Inflammatory macrophage (primary cell): ENCODE measurements around the gene SLC25A11.

Experiments
- DNase-seq, 2 donors: peaks; one replicate each; pipeline ENCODE4 v3.0.0-alpha.2; 2020 to 2022
- total RNA-seq, 18 experiments: gene quantifications; one replicate each; lab custom pipeline; 2026; ENCODE audit warnings: mixed read lengths in 6 of 18, inconsistent platforms in 2 of 18; lab: John Stamatoyannopoulos, UW

Gene SLC25A11, protein sequence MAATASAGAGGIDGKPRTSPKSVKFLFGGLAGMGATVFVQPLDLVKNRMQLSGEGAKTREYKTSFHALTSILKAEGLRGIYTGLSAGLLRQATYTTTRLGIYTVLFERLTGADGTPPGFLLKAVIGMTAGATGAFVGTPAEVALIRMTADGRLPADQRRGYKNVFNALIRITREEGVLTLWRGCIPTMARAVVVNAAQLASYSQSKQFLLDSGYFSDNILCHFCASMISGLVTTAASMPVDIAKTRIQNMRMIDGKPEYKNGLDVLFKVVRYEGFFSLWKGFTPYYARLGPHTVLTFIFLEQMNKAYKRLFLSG
- total RNA-seq = 35.2 to 124 (median 75.5) reads per million in 18 experiments

DNA sequence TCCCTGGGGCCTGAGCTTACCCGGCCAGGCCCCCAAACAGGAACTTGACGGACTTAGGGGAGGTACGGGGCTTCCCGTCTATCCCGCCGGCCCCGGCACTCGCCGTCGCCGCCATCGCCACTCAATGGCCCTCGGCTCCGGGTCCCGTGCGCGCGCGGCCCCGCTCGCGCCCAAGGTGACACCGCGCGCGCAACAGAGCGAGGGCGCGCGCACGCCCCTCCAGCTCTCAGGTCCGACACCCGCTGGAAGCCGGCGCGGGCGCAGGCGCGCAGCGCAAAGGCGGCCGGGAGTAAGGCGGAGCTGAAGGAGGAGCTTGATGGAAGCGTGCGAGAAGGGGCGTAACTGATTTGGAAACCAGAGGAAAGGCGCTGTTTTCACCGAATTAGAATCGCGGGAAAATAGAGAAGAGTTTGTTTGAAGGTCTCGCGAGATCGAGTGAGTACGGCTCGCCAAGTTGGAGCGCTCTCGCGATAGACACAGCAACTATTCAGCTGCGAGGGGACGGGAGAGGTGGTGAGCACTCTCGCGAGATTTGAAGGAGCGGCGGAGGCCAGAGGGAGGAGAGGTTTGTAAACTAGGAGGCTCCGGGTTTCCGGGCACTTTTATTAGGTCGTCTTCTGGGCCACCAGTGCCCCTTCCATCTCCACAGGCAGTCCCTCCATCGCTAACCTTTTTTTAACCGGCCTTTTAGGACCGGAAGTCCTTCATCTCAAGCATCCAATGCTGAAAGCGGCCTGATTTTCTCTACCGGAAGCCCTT lies at the start of gene SLC25A11, which contains the start of gene RNF167:
SLC25A11 (minus strand) TSS at position 251 of the 759 bp plus-strand sequence; CDS start at position 115, 136 bp downstream.
RNF167 (plus strand) TSS at position 473 of the 759 bp plus-strand sequence. CDS start 642 bp downstream, outside the sequence.
- peak; percentile 99 to 100 for DNase-seq

DNA sequence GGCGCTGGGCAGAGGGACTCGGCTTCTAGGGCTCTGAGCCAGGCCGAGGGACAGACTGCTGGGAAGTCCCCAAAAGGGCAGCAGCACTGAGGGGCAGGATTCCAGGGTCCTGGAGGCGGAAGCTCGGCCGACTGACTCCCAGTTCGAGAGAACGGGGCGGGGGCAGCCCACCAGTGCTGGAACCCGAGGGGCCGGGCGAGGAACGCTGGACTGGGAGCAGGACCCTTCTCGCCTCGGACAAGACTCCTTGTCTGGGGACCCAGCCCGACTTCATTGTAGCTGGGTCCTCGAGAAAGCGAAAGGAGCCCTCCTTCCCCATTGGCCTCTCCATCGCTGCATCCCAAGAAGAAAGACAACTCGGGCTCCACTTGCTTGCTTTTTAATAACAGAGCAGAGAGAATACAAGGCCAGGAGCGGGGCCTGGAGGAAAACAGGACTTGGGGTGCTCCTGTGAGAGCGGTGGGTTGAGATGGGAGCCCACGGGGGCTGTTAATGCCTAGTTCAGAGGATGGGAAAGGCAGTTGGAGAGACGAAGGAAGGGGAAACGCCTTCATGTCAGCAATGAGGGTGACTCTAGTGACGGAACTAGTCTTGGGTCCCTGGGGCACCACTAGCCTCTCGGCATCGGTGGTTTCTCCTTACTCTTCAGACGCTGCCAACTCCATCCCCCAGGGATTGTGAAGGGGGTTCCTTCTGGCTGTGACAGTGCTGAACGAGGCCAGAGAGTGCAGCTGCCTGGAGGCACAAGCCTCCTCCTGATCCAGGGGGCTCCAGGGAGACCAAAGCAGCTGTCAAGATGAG lies 48.1 kb upstream of the SLC25A11 start:
- DNase-seq = peak in 1 of 2 donors; percentile 44

DNA sequence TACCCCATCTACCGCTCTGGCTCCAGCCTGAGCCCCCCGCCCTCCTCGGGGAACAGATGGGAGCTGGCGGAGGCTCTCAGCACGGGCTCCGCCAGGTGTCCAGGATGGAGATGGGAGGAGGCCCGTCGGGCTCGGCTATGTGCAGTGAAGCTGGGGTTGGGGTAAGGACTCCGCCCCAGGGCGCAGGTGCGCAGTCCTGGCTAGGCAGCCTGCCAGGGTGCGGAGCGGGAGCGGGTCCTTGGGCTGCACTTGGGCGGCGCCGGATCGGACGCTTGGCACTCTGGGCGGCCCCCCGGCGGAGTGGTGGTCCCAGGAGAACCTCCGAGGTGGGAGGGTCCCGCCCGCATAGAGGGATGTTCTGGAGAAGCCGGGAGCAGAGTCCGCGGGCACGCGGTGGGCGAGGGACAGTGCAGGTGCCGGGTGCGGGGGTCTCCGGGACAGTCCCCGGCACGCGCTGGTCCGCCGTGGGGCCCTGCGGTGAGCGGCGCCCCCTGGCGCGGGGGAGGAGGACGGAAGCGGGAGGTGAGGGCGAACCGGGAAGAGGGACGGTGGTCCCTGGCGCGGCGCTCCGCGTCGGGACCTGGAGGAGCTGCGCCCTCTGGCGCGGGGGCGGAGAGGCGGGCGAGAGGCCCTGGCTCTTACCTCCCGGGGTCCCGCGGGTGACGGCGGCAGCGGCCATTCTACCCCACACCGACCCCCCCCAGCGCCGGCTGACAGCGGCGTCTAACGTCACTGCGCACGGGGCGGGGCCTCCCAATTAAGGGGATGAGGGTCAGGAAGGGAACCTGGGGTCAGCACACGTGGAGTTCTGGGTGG lies 47.3 kb upstream of the SLC25A11 start, which contains the start of gene CAMTA2:
CAMTA2 (minus strand) TSS at position 725 of the 816 bp plus-strand sequence. CDS start 1,453 bp downstream, outside the sequence.
- peak; percentile 79 to 81 for DNase-seq

DNA sequence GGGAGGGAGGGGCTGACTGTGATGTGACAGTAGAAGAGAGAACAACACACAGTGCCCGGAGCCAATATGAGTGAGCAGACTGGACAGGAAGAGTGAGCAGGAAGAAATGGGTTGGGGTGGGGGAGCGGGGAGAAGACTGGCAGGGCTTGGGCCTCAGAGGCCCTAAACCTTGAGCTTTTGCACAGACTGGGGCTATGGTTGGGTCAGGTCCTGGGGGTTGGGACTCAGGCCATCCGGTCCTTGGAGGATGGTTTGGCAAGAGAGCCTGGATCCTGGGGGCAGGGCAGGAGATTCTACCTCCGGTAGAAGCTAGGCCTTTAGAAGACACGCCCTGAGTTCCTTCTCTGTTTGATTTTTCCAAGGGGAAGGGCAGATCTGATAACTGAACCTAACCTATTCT lies 46.6 kb upstream of the SLC25A11 start:
- peak in 1 of 2 donors; percentile 24 for DNase-seq

DNA sequence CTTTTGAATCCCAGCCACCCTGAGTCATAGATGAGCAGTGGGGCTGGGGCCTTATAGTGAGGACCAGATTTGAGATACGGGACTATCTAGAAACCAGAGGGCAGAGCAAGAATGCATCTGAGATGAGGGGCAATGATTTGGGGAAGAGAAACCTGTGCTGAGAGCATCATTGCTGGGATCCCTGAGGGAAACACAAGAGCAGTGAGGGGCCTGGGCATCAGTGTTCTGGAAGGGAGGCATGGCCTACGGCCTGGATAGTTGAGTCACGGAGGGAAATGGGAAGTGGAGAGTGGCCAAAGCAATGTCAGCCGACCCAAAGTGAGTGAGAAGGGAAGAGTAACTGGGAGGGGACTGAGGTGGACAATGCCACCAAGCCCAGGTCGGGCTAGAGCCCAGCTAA lies 42.5 kb upstream of the SLC25A11 start:
- peak in 1 of 2 donors; percentile 24 for DNase-seq

DNA sequence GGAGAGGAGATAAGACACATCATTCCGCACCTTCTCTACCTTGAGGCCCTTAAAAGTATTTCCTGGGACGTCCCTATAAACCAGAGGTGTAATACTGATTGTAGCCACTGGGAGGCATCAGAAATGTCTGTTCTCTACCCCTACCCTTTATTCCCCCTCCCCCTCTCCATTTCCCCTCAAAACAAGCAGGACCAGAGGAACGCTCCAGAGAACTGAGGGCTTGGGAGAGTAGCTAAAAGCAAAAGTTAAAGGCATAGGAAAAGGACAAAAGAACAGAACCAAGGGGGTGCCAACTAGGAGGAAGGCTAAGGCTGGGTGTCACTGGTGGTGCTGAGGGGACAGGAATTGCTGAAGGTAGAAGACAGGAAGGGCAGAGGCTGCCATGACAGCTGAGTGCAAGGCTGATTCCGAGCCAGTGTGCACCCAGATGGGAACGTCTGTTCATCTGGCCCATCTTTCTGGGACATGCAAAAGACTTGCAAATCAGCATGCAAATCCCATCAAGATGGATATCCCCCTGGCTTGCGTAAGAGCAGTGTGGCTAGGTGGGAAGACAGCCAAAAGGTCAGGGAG lies 40.9 kb upstream of the SLC25A11 start:
- DNase-seq = peak; percentile 38 to 39

DNA sequence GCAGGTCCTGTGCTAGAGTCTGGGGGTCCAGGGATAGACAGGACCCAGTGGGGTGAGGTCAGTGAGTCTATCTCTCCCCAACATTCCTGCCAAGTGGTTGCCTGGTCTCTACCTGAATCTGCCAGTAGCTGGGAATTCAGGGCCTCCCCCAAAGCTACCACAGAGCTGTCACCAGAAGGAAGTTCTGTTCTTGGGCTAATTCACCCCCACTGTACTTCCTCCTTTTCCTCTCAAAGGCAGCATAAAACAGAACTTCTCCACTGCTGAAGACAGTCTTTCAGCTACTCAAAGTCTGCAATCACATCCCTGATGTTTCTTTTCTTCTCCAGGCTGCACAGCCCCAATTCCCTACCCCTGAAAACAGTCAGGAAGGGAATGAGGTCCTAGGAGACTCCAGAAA lies 38.9 kb upstream of the SLC25A11 start:
- DNase-seq = peak; percentile 75 to 76

DNA sequence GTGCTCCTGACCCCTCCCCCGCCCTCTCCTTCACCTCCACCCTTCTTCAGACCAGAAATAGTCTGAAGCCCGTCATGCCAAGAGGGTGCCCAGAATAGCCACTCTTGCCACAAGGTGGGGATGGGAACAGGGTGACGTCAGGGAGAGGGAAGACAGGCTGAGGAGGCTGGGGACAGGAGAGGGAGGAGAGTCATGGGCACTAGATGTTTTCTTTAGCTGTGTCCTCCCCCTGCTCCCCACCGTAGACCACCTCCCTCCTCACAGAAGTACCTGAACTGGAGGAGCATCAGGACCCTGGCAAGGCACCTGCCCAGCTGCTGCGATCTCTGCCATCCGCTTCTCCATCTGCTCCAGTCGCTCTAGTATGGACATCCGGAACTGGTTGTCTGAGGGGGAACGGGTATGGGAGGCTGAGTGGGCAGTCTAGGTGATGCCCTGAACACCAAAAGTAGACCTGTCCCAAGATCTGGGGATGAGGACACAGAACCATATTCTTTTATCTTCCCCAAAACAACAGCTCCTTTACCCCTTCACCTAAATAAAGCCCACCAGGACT lies 34.3 kb upstream of the SLC25A11 start:
- no peak for DNase-seq

DNA sequence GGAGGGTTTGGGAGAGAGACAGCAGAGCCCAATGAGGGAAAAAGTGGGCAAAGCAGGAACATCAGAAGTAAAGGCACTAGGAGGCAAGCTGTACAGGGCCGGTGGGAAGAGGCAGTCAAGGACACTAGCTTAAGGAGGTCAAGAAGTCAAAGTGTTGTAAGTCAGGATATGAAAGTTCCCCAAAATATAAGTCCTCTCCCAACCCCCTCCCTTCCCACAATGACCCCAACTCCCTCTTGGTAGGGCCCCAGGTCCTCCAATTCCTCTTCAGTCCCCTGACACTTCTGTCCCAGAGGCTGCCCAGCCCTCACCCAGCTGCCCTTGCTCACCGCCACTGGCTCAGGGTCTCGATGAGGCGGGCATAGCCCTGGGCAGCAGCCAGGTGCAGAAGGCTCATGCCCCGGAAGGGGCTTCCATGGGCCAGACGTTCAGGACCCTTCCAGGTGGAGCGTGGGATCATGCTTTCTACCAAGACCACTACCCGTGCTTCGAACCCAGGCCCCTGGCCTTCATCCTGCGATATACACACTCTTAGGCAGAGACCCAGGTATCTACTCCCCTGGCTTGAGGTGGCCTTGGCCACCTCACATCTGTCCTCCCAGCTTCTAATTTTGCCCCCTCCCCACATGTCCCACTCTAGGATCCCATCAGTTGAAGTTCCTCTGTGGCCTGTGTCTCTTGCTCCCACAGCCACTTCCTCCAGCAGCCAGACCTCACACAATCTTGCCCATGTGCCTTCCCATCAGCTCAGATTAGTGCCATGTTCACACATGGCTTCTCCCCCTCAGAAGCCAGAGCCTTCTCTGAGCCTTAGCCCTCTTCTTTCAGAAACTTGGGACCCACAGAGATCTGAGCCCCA lies 33.6 kb upstream of the SLC25A11 start:
- DNase-seq = peak; percentile 47 to 64

DNA sequence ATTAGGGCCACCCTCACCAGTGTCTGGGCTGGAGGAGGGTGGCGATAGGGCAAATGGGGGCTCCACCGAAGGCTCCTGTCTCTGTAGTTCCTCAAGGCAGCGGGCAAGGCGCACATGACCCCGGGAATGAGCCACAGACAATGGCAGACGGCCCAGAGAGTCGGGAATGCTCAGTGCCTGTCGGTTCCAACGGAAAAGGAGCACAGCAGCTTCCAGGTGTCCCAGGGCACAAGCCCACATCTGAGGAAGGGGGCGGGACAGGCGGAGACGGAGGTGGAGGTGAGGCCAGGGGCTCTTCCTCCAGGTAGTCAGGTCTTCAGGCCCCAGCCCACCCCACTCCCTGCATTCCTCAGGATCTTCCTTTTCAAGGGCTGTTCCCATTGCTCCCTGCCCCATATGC lies 32.9 kb upstream of the SLC25A11 start:
- no peak for DNase-seq

DNA sequence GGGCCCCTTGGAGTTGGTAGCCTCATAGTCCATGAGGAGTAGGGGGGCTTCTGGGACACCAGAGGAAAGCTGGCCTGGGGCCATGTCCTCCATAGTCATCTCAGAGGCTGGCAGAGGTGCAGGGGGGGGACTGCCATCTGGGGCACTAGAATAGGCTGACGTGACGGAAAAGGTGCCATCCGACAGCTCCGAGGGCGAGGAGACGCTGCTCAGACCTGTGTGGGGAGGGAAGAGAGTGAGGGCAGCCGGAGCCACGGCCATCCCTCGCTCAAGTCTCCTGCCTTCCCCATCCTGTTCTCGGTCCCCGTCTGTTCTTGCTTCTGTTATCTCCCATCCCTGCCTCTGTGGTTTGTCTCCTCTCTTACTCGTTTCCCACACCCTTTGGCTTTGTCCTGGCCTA lies 32.5 kb upstream of the SLC25A11 start:
- DNase-seq = no peak

DNA sequence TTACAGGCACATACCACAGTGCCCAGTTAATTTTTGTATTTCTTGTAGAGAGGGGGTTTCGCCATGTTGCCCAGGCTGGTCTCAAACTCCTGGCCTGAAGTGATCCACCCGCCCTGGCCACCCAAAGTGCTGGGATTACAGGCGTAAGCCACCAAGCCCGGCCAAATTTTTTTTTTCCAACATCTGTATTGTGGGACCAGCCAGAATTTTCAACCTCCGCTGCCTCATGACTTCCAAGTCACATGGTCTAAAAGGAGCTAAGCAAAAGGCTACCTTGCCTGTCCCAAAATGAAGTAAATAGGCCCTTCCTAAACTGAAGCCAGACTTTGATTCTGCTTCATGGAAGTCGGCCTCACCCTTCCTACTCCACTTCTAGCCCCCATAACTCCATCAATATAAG lies 32.0 kb upstream of the SLC25A11 start:
- no peak for DNase-seq

DNA sequence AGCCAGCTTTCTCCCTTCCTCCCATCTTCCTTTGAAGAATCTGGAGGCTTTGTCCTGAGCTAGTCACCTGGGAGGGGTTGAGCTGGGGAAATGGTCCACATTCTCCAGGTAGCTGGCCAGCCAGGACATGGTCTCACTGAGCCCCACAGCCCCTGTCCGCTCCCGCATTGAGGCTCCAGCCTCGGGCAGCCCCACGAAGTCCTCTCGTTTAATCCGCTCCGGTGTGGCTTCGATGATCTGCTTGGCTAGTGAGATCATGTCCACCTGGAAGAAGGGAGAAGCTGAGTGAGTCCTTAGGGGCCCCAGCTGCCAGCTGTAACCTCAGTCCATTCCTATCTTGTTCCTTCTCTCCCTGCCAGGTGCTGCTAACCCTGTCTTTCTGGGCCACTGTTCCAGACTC lies 30.4 kb upstream of the SLC25A11 start:
- DNase-seq = no peak

DNA sequence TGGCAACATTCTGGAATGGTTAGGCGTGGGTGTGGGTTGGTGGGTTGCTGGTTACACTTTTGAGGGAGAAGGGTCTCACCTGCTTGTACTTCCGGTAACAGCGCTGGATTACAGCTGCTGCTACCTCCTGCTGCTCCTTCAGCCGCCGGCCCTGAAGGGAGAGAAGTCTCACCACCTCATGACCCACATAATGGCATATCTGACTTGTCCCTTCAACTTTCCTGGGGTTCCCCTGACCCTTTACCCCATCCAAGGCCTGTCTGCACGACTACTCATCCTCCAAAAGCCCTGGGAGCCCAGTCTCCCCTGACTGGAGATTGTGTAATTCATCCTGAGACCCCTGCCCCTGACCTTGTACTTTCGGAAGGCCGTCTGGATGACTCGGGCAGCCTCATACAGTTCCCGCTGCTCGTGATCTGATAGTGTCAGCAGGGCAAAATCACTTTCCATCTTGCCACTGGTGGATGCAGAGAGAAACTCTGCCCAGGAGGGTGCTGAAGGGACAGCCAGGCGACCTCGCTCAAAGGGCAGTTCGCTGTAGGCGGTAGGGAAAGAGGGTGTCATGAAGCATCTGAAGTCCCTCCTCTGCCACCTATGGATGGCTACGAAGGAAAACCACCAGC lies 29.8 kb upstream of the SLC25A11 start:
- DNase-seq = no peak

DNA sequence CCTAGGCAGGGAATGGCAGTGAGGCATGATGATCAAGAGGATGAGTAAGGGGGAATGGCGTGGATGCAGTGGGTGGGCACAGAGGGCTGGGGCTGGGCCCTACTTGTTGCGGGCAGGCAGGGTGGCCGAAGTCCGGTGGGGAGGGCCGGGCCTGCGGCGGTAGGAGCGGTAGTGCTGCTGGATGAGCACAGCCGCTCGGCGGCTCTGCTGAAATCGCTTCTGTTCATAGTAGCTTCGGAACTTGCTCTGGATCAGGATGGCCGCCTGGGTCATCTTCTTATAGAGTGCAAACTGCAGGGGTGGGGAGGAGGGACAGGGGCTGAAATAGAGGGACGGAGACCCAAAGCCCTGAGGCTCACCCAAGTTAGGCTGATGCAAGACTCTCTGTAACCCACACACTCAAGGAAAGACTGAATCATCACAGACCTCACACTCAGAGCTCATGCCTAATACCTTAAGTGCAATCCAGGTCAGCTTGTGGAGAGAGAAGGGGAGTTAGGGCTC lies 29.3 kb upstream of the SLC25A11 start:
- DNase-seq = peak; percentile 45 to 70

DNA sequence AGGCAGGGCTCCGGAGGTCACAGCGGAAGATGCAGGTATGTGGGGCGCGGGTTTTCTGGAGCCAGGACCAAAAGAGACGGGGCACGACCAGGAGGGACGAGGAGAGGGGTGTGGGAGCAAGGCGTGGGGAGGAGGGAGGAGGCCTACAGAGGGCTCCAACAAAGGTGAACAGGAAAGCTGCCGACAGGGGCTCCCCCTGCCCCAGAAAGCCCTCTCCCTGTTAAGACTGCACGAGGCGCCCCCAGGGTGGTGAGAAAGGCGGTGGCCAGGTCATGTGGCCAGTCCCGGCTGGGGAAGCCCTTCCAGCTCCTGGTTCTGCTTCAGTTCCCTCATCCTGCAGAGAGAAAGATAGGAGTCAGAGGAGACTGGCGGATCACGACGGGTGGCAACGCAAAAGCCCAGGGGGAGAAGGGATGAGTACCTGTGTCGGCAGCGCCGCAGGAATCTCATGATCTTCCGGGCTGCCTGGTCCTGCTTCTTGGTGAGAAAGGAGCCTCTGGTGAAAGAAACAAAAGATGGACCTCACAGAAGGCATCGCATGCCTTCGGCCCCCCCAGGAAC lies 28.7 kb upstream of the SLC25A11 start:
- DNase-seq = peak in 1 of 2 donors; percentile 50

DNA sequence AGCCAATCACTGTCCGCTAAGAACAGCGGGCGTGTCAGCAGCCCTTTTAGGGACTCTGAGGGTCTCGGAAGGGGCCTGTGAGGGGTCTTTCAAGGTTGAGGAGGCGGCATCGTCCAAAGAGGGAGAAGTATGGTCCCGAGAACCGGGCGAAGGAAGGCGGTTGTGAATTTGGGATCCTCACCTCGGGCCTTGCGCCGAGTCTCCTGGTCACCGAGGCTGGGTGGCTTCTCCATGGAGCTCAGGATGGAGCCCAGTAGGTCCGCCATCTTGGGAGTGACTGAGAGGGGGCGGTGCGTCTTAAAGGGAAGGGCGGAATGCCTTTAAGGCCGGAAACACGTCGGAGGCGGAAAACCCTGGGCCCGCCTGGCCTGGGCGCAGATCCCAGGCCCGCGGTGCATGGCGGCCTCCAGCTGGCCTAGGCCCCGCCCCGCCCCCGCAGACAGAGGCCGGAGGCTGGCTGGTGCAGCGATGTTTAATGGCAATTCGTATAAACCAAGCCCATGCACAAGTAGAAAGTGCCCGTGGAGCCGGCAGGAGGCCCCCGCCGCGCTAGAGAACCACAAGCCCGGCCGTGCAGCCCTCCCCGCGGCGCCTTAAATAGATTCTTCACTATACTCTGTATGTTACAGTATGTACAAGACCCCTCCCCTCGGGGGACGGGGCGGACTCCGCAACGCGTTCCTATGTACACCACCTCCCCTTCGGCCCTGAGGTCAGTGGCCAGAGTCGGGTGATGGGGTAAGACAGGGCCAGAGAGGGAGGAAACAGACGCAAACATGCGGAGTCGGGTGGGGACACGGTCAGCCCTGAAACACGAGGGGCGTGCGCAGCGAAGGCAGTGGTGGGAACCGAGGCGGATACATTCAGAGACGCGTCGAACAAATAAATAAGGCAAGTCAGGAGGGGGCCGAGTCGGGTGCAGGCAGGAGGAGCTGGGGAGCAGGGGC lies 28.0 kb upstream of the SLC25A11 start, which contains the start of gene SPAG7:
SPAG7 (minus strand) TSS at position 279 of the 947 bp plus-strand sequence; CDS start at position 266, 13 bp downstream.
- DNase-seq = peak; percentile 97
